Fibroblast of villous mesenchyme (primary cell): ENCODE data around the gene POLR1E. TPM values are rescaled to one million over a fixed set of nuclear protein-coding genes. Genes with fewer than 3 reads are reported as not detected.

Experiments
- DNase-seq: peaks from one replicate; pipeline ENCODE4 v3.0.0-alpha.2; 2010; ENCODE audit warnings: low read depth
- H3K4me3 ChIP-seq: 2 replicates; pipeline ENCODE4 v1.5.1; 2011; ENCODE audit warnings: low read depth, mild to moderate bottlenecking, low read length
- total RNA-seq: library from RNA; depleted of rRNA; stranded (reverse); fragments of >200 nt; gene quantifications from 2 replicates; pipeline ENCODE4 v1.2.3, GENCODE V29; 2012
- TF ChIP-seq, protein P1 (sequence below): IDR thresholded peaks from 2 replicates; pipeline ENCODE4 v1.5.1; 2012; ENCODE audit warnings: low read depth, mild to moderate bottlenecking, low read length; ENCODE audit not compliant: insufficient read depth

Gene POLR1E
- total RNA-seq, 1 donor = 33.7 TPM

DNA sequence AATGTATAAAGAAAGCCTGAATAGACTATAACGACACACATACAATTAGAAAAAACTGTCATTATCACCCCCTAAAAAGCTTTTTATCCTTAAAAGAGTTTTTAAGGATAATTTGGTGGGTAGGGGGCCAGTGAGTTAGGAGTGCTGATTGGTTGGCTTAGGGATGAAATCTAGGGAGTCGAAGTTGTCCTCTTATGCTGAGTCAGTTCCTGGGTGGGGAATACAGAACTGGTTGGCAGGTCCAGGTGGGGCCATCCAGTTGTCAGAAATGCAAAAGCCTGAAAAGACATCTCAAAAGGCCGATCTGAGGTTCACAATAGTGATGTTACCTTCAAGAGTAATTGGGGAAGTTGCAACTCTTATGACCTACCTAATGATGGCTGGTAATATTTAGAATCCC, 34.1 kb upstream of the POLR1E start:
- no peak for DNase-seq
- H3K4me3 ChIP-seq = no peak overlapping the region
- TF ChIP-seq, protein P1, sequence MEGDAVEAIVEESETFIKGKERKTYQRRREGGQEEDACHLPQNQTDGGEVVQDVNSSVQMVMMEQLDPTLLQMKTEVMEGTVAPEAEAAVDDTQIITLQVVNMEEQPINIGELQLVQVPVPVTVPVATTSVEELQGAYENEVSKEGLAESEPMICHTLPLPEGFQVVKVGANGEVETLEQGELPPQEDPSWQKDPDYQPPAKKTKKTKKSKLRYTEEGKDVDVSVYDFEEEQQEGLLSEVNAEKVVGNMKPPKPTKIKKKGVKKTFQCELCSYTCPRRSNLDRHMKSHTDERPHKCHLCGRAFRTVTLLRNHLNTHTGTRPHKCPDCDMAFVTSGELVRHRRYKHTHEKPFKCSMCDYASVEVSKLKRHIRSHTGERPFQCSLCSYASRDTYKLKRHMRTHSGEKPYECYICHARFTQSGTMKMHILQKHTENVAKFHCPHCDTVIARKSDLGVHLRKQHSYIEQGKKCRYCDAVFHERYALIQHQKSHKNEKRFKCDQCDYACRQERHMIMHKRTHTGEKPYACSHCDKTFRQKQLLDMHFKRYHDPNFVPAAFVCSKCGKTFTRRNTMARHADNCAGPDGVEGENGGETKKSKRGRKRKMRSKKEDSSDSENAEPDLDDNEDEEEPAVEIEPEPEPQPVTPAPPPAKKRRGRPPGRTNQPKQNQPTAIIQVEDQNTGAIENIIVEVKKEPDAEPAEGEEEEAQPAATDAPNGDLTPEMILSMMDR = no peak

DNA sequence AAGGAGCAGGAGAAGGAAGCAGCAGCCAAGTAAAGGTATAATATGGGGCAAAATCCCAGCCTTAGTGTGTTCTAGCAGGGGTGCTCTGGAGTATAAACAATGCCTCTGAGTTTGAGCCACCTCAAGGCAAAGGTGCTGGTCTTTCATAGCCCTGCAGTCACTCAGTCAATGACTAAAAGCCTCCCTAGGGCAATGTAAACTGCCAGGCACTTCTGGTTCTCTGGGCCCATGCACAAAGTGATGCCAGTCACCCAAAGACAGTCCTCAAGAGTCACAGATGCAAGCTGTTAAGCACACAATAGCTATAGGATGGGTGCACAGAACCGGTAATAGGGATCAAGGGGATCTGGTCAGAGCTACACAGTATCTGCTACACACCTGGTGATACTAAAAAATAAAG, 33.1 kb upstream of the POLR1E start:
- no peak overlapping the region for H3K4me3 ChIP-seq
- DNase-seq = no peak
- TF ChIP-seq, protein P1 = no peak

DNA sequence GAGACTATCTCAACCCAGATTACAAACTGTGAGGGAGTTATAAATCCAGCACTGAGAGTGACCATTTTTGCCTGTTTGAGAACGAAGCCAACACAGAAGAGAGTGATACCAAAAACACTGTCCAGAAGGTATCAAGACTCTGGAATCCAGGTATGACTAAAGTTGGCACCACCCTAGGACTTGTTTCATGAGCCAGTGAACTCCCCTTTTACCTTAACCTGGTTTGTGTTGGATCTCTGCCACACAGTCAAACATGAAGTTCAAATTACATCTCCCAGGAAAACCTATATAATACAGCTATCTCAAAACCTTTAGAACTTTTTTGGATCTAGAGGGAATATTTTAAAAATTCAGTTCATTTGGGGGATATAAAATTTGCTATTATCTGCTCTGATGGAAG, 31.9 kb upstream of the POLR1E start:
- TF ChIP-seq, protein P1 = no peak
- DNase-seq = no peak

DNA sequence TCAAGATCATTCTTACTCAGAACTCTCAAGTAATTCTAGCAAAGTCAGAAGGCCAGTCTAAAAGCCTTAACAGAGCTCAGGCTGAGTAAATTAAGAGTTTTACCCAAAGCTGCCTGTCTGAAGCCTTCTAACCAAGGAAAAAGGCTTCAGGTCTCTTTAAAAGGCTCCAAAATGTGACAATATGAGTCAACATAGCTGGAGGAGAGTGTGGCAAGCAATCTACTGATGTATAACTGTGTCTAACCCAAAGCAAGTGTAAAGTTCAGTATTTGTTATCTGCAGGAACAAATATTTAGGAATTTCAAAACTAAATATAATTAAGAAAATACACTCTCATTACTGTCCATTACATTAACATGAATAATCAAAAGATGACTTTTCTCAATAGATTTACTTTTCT, 31.5 kb upstream of the POLR1E start:
- no peak for DNase-seq
- TF ChIP-seq, protein P1 = no peak
- H3K4me3 ChIP-seq = no peak overlapping the region

More for the DNA sequence above, 31.9 kb upstream of the POLR1E start:
- no peak overlapping the region for H3K4me3 ChIP-seq

DNA sequence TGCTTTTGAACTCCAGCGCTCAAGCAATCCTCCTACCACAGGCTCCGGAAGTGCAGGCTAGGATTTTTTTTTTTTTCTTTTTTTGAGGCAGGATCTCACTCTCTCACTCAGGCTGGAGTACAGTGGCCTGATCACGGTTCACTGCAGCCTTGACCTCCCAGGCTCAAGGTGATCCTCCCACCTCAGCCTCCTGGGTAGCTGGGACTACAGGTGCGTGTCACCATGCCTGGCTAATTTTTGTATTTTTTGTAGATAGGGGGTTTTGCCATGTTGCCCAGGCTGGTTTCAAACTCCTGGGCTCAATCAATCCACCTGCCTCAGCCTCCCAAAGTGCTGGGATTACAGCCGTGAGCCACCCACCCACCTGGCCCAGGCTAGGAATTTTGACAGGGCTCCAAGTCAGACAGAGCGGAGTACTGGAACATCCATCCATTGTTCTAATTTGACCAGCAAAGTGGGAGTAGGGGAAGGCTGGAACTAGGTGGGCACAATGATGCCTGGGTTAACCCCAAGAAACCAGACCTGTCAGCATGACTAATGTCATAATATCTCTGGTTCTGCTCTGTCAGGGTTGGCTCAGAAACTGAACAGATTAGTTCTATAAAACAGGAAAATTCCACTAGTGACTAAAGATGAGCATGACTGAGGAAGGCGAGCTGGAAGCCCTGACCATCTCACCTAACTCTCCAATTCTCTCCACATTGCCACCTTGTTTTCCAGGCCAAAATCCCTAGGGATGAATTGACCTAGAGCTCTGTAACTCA, 29.7 kb upstream of the POLR1E start:
- H3K4me3 ChIP-seq = no peak overlapping the region
- TF ChIP-seq, protein P1 = no peak
- no peak for DNase-seq

DNA sequence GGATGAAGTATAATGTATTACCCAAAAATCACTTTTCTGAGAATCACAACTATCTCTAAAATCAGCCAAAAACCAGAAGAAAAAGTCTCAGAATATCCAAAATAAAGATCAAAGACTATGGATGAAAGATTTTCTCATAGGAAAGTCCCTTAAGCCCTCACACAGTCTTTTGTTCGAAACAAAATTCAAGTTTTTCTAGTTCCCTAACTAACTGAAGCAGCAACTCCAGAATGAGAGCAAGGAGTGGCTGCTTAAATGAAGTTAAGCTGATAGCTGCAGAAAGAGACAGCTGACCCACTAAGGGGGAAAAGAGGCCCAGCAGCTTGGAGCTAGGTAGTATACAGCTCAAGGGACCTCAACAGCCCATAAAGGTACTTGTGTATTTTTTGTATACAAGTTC, 28.9 kb upstream of the POLR1E start:
- DNase-seq = no peak
- TF ChIP-seq, protein P1 = no peak
- H3K4me3 ChIP-seq = no peak overlapping the region

DNA sequence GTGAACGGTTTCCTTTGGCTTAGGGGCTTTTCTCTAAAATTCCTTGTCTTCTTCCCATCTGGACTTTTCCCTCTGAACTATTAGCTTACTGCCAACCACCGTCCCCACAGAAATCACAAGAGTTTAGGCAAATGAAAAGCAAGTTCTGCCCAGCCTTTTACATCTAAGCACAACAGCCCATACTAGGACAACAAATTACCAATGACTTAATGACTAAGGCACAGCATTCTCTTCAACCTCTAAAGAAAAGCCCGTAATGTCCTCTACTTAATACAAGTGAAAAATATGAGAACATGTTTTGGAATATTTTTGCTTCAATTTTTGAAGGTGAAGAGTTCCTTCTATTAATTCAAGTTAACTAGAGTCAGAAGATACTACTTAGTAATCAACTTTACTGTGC, 21.7 kb upstream of the POLR1E start:
- no peak for DNase-seq
- TF ChIP-seq, protein P1 = no peak
- peak overlapping the region; percentile 87 for H3K4me3 ChIP-seq
